BLaER1 (cell line): ENCODE measurements around the gene CST4.
"Not testable (repeated sequence)": the region's sequence is repeated elsewhere in the genome, so short reads cannot be mapped to it uniquely, and the experiment has no call there.

Experiments used
- H3K27ac ChIP-seq: shearing (Covaris generic); formaldehyde crosslinking; 2 replicates; pipeline ENCODE4 v1.8.1; 2022
- H3K27me3 ChIP-seq: shearing (Covaris generic); formaldehyde crosslinking; 2 replicates; pipeline ENCODE4 v1.8.1; 2022
- H3K36me3 ChIP-seq: shearing (Covaris generic); formaldehyde crosslinking; 2 replicates; pipeline ENCODE4 v1.8.1; 2022
- H3K4me1 ChIP-seq: shearing (Covaris generic); formaldehyde crosslinking; 2 replicates; pipeline ENCODE4 v1.8.1; 2022
- H3K4me2 ChIP-seq: shearing (Covaris generic); formaldehyde crosslinking; 2 replicates; pipeline ENCODE4 v1.8.1; 2022
- H3K4me3 ChIP-seq: shearing (Covaris generic); formaldehyde crosslinking; 2 replicates; pipeline ENCODE4 v1.8.1; 2022
- H3K9ac ChIP-seq: shearing (Covaris generic); formaldehyde crosslinking; 2 replicates; pipeline ENCODE4 v1.8.1; 2022
- H3K9me3 ChIP-seq: shearing (Covaris generic); formaldehyde crosslinking; 2 replicates; pipeline ENCODE4 v1.8.1; 2022
- H4K20me1 ChIP-seq: shearing (Covaris generic); formaldehyde crosslinking; 2 replicates; pipeline ENCODE4 v1.8.1; 2022
- Cebpa-rat ChIP-seq: shearing (Covaris generic); IDR thresholded peaks from 2 replicates; pipeline ENCODE4 v1.8.1; 2022

Gene CST4

DNA sequence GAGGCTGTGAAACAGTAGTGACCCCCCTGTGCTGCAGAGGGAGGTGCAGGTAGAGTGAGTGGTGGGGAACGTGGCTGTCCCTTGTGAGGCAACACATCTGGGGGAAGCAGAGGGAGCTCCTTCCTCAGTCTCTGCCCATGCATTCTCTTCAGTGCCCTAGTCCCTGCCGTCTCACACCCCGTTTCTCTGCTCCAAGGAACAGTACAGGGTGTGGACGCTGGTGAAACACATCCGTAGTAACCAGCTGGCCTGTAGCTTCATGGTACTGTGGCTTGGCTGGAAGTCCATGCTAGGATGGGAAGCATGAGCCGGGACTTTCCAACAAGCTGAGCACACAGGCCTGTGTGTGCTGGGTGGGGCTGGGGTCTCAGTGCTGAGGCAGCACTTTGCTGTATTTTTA, 25.7 kb downstream of the CST4 start:
- Histone ChIP-seq H4K20me1 (no peaks in the 10 kb centered on the region), H3K9ac (no peak overlapping the region), H3K9me3 (no peaks in the 10 kb centered on the region), H3K4me3 (no peak overlapping the region), H3K27ac (no peak overlapping the region), H3K27me3 (no peaks in the 10 kb centered on the region), H3K36me3 (no peaks in the 10 kb centered on the region), H3K4me1 (peaks cover 49% of the 10 kb centered on the region), H3K4me2 (no peak overlapping the region; the same call in 1 of the 2 replicates)
- no peak for TF ChIP-seq Cebpa-rat

DNA sequence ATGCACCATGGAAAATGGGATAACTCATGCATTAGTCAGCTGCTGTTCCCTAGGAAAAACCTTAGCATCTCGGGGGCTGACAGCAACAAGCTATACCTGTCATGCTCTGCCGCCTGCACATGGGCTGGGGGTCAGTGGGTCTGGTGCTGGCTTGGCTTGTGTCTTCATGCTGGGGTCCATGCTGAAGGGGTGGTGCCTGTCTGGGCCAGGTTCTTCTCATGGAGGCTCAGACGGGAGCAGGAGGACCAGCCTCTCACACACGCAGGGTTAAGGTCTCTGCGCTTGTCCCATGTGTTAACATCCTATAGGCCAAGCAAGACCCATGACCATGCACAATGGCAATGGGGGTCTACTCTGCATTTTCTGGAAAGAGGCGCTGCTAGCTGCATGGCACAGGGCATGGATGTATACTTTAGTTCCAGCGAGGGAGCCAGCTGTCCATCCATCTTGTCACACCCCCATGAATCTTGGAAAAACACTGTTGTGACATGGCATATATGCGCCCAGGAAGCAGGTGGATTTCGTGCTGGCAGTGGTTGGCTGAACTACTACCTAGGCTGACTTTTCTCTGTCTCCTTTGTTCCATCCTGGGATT, 26.5 kb downstream of the CST4 start:
- H3K4me3 ChIP-seq = no peak overlapping the region
- H3K9ac ChIP-seq = no peak overlapping the region
- no peaks in the 10 kb centered on the region for H3K36me3 ChIP-seq
- no peaks in the 10 kb centered on the region for H4K20me1 ChIP-seq
- H3K9me3 ChIP-seq = no peaks in the 10 kb centered on the region
- H3K27ac ChIP-seq = no peak overlapping the region
- no peak for TF ChIP-seq Cebpa-rat
- H3K4me1 ChIP-seq = peaks cover 41% of the 10 kb centered on the region
- no peak overlapping the region for H3K4me2 ChIP-seq
- no peaks in the 10 kb centered on the region for H3K27me3 ChIP-seq

DNA sequence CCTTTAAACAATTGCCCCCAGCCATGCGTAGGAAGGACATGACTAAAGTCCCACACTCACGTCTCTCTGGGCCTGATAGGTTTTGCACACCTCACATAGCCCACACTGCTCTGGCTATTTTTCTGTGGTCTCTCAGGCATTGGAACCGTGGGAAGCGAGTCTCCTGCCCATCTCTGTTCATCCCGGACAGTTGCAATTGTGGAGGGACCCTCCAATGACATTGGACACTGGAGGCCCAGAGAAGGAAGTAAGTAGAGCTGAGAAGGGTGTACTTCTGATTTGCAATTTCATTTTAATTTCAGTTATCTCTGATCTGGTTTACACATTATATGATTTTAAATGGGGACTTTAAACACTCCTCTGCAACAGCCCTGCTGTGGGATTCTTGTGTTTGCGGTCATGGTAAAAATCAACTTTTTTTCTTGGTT, 27.8 kb downstream of the CST4 start:
- no peaks in the 10 kb centered on the region for H3K27me3 ChIP-seq
- no peak overlapping the region for H3K27ac ChIP-seq
- no peaks in the 10 kb centered on the region for H4K20me1 ChIP-seq
- no peak overlapping the region for H3K4me3 ChIP-seq
- H3K9ac ChIP-seq = no peak overlapping the region
- no peaks in the 10 kb centered on the region for H3K9me3 ChIP-seq
- H3K36me3 ChIP-seq = no peaks in the 10 kb centered on the region
- H3K4me1 ChIP-seq = peaks cover 38% of the 10 kb centered on the region
- H3K4me2 ChIP-seq = no peak overlapping the region
- TF ChIP-seq Cebpa-rat = no peak

DNA sequence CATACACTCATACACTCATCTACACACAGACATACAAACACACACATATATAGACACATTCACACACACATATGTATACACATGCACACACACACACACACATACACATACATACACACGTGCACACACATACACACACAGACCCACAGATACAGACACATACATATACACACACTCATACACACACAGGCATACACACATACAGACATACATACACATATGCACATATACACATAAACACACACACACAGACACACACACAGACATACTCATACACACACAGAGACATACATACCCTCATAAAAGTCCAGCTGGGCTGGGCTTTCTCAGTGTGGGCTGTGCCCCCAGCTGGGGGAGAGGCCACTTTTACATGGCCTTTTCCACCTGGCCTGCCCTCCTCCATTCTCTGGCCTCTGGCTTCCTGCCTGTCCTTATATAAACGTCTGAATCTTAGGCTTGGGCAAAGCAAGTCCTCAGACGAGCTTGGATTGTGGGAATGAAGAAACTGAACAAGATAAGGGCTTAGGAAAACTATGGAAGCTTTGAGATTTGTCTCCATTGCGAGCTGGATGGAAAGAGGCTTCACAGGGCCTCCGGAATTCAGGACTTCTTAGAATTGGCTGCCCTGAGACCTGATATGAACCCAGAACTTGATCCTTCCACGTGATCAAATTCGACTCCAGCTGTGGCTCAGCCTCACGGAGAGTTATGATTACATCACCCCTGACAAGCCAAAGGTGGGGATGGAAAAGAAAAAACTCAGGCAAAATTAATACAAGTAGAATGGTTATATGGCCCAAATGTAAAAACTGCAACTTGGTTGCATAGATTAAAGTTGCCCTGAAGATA, 28.6 kb downstream of the CST4 start:
- H3K27me3 ChIP-seq = no peaks in the 10 kb centered on the region
- no peak overlapping the region for H3K27ac ChIP-seq
- no peak overlapping the region for H3K4me3 ChIP-seq
- H3K4me2 ChIP-seq = no peak overlapping the region
- H3K9me3 ChIP-seq = no peaks in the 10 kb centered on the region
- no peaks in the 10 kb centered on the region for H3K36me3 ChIP-seq
- H4K20me1 ChIP-seq = no peaks in the 10 kb centered on the region
- TF ChIP-seq Cebpa-rat = no peak
- peaks cover 40% of the 10 kb centered on the region for H3K4me1 ChIP-seq
- no peak overlapping the region for H3K9ac ChIP-seq

DNA sequence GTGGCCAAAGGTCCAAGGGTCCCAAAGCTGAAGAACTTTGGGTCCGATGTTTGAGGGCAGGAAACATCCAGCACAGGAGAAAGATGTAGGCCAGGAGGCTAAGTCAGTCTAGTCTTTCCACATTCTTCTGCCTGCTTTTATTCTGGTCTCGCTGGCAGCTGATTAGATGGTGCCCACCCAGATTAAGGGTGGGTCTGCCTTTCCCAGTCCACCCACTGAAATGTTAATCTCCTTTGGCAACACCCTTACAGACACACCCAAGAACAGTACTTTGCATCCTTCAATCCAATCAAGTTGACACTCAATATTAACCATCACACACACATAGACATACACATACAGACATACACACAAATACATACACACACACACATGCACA, 29.2 kb downstream of the CST4 start:
- H3K4me3 ChIP-seq, H3K36me3 ChIP-seq, H3K9ac ChIP-seq, H4K20me1 ChIP-seq, H3K27ac ChIP-seq, H3K9me3 ChIP-seq, H3K27me3 ChIP-seq, H3K4me2 ChIP-seq: not testable (repeated sequence)
- H3K4me1 ChIP-seq = peaks cover 40% of the 10 kb centered on the region

DNA sequence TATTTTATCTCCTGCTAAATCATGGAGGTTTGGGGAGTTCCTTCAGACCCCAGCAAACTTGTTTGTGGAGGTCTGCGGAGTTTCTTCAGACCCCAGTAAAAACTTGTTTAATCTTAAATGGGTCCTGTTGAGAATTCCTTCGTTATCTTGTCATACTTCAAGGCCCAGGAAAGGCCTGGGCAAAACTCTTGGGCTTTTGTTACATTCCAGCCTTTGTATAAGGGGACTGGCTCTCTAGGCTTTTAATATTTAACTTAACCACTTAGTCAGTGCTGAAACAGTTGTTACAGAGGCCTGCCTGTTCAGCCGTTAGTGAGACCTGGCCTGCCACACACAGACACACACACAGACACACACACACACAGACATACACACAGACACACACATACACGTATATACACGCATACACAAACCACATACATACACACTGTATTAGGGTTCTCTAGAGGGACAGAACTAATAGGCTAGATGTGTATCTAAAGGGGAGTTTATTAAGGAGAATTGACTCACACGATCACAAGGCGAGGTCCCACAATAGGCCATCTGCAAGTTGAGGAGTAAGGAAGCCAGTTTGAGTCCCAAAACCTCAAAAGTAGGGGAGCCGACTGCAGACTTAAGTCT, 29.7 kb downstream of the CST4 start:
- Histone ChIP-seq H3K27me3 (no peaks in the 10 kb centered on the region), H4K20me1 (no peaks in the 10 kb centered on the region), H3K9me3 (no peaks in the 10 kb centered on the region), H3K4me1 (peaks cover 40% of the 10 kb centered on the region), H3K36me3 (no peaks in the 10 kb centered on the region), H3K27ac (no peak overlapping the region), H3K4me3 (no peak overlapping the region), H3K4me2 (no peak overlapping the region), H3K9ac (no peak overlapping the region)
- no peak for TF ChIP-seq Cebpa-rat

DNA sequence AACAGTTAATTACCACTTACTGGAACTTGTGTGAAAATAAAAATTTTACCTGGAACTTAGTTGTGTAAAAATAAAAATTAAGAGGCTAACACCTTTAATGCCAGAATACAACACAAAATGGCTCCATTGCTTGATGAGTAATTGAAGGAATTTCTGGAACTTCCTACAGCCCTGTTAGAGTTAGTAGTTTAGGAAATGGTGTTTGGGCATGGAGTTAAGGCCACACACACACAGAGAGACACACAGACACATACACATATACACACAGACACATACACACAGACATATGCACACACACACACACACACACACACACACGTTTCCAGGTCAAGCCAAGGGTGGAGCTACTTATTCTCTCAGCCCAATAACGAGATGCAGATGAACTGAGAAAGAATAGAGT, 30.5 kb downstream of the CST4 start:
- Histone ChIP-seq H4K20me1 (no peaks in the 10 kb centered on the region), H3K36me3 (no peaks in the 10 kb centered on the region), H3K27me3 (no peaks in the 10 kb centered on the region), H3K9ac (no peak overlapping the region), H3K4me3 (no peak overlapping the region), H3K4me2 (no peak overlapping the region), H3K27ac (no peak overlapping the region), H3K9me3 (no peaks in the 10 kb centered on the region), H3K4me1 (peaks cover 43% of the 10 kb centered on the region)
- TF ChIP-seq Cebpa-rat = no peak

DNA sequence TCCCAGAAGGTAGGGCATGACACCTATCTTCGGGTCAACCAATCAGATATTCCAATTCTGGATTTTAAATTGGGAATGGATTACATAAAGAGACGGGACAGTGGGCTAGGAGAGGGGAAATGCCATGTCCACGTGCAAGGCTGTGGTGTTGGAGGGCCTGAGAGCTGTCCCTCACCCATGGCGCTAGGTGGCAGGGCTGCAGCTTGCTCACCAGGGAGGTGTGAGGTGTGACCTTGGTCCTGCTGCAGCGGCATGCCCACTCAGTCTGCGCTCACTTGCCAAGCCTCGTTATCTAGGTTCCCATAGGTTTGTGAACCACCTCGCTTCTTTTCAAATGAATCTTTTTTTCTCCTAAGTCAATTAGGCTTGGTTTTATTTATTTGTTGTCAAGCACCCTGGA, 31.6 kb downstream of the CST4 start:
- Histone ChIP-seq H4K20me1 (no peaks in the 10 kb centered on the region), H3K27ac (no peak overlapping the region), H3K9ac (no peak overlapping the region), H3K9me3 (no peaks in the 10 kb centered on the region), H3K4me3 (no peak overlapping the region), H3K27me3 (no peaks in the 10 kb centered on the region), H3K4me2 (no peak overlapping the region), H3K4me1 (peaks cover 38% of the 10 kb centered on the region), H3K36me3 (no peaks in the 10 kb centered on the region)
- TF ChIP-seq Cebpa-rat = no peak

DNA sequence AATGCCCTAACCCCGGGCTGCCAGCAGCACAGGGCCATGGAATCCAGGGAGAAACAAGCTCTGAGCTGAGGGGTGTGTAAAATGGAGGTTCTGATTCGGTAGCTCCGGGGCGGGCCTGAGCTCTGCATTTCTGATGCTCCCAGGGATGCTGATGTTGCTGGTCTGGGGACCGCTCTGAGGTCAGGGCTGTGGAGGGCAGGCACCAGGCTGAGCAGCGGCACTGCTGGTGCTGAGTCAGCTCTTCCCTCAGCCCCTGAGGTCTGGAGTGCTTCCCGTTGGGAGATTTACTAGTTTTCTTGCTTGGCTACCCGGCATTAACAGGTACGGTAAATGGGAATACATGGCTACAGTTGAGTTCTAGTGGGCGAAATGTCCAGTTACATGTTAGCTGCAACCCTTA, 32.5 kb downstream of the CST4 start:
- TF ChIP-seq Cebpa-rat = no peak
- no peaks in the 10 kb centered on the region for H3K27me3 ChIP-seq
- peak overlapping the region; percentile 97 for H3K4me2 ChIP-seq
- H4K20me1 ChIP-seq = no peaks in the 10 kb centered on the region
- peaks cover 38% of the 10 kb centered on the region for H3K4me1 ChIP-seq
- H3K9ac ChIP-seq = 0 out of 2 replicates have a peak overlapping the region, but pooled peaks have one; percentile 54
- H3K9me3 ChIP-seq = no peaks in the 10 kb centered on the region
- H3K27ac ChIP-seq = peak overlapping the region; percentile 72
- no peaks in the 10 kb centered on the region for H3K36me3 ChIP-seq
- no peak overlapping the region for H3K4me3 ChIP-seq
